HEK293 (cell line): ENCODE data around the gene TSSK6.

Experiments
- CTCF ChIA-PET: fragments of 350-600 bp; formaldehyde crosslinking; extraction: SDS; loops from one replicate; lab custom pipeline; 2021; ENCODE audit warnings: antibody characterized with exemption; lab: Yijun Ruan, JAX
- POLR2A ChIA-PET: fragments of 300-600 bp; formaldehyde crosslinking; extraction: SDS; loops from one replicate; lab custom pipeline; 2020; ENCODE audit warnings: antibody characterized with exemption, inconsistent platforms; lab: Yijun Ruan, JAX
- H3K27ac ChIP-seq: fragments of 200-500 bp; sonication (Bioruptor generic); 2 replicates; pipeline ENCODE4 v1.5.1; 2014; ENCODE audit warnings: low read depth, low read length, control low read depth, inconsistent platforms; ENCODE audit errors: extremely low read depth
- H3K36me3 ChIP-seq, 2 experiments: fragments of 200-500 bp in 1 of 2; sonication (Bioruptor generic) in 1 of 2; 1 replicate in 1 of 2; 2 replicates in 1 of 2; pipeline ENCODE4 v1.5.1; 2014 to 2017; ENCODE audit warnings: inconsistent platforms in 2 of 2, low read length in 2 of 2; ENCODE audit not compliant: control insufficient read depth in 2 of 2, insufficient read depth in 1 of 2
- H3K4me1 ChIP-seq: fragments of 200-500 bp; sonication (Bioruptor generic); 2 replicates; pipeline ENCODE4 v1.5.1; 2014; ENCODE audit warnings: mild to moderate bottlenecking, low read length, inconsistent platforms; ENCODE audit not compliant: control insufficient read depth, insufficient read depth
- H3K4me3 ChIP-seq: 2 replicates; pipeline ENCODE4 v1.5.1; 2011; ENCODE audit warnings: low read depth, mild to moderate bottlenecking, control low read depth, low read length, moderate library complexity
- H3K9me3 ChIP-seq: fragments of 200-500 bp; sonication (Bioruptor generic); 2 replicates; pipeline ENCODE4 v1.5.1; 2014; ENCODE audit warnings: low read depth, low read length, inconsistent platforms; ENCODE audit not compliant: control insufficient read depth, insufficient read depth
- KLF1 ChIP-seq: fragments of 450-650 bp; formaldehyde crosslinking; IDR thresholded peaks from 2 replicates; pipeline ENCODE4 v1.5.1; 2016; ENCODE audit warnings: missing biosample characterization, missing genetic modification characterization
- KLF10 ChIP-seq: fragments of 450-650 bp; IDR thresholded peaks from 2 replicates; pipeline ENCODE4 v1.5.1; 2018; ENCODE audit warnings: missing biosample characterization, mild to moderate bottlenecking, missing genetic modification characterization
- KLF16 ChIP-seq: fragments of 450-650 bp; formaldehyde crosslinking; IDR thresholded peaks from 2 replicates; pipeline ENCODE4 v1.5.1; 2017; ENCODE audit warnings: missing biosample characterization, missing genetic modification characterization
- SCRT2 ChIP-seq: fragments of 450-650 bp; formaldehyde crosslinking; IDR thresholded peaks from 2 replicates; pipeline ENCODE4 v1.5.1; 2016; ENCODE audit warnings: missing biosample characterization, missing genetic modification characterization
- ZBTB1 ChIP-seq: fragments of 450-650 bp; formaldehyde crosslinking; IDR thresholded peaks from 2 replicates; pipeline ENCODE4 v1.5.1; 2016; ENCODE audit warnings: missing biosample characterization, missing genetic modification characterization
- ZBTB48 ChIP-seq: fragments of 450-650 bp; formaldehyde crosslinking; IDR thresholded peaks from 2 replicates; pipeline ENCODE4 v1.5.1; 2016; ENCODE audit warnings: missing biosample characterization, missing genetic modification characterization
- ZEB2 ChIP-seq: fragments of 450-650 bp; formaldehyde crosslinking; IDR thresholded peaks from 2 replicates; pipeline ENCODE4 v1.5.1; 2016; ENCODE audit warnings: missing biosample characterization, missing genetic modification characterization
- ZFHX2 ChIP-seq: fragments of 450-650 bp; formaldehyde crosslinking; conservative IDR thresholded peaks from 2 replicates; pipeline ENCODE4 v1.5.1; 2016; ENCODE audit warnings: missing biosample characterization, missing genetic modification characterization
- ZNF121 ChIP-seq: fragments of 450-650 bp; formaldehyde crosslinking; IDR thresholded peaks from 2 replicates; pipeline ENCODE4 v1.5.1; 2016; ENCODE audit warnings: missing biosample characterization, missing genetic modification characterization
- ZNF132 ChIP-seq: fragments of 450-650 bp; formaldehyde crosslinking; IDR thresholded peaks from 2 replicates; pipeline ENCODE4 v1.5.1; 2017; ENCODE audit warnings: missing biosample characterization, missing genetic modification characterization, borderline replicate concordance
- ZNF23 ChIP-seq: fragments of 450-650 bp; formaldehyde crosslinking; IDR thresholded peaks from 2 replicates; pipeline ENCODE4 v1.5.1; 2016; ENCODE audit warnings: missing biosample characterization, missing genetic modification characterization, borderline replicate concordance
- ZNF24 ChIP-seq: fragments of 450-650 bp; formaldehyde crosslinking; IDR thresholded peaks from 2 replicates; pipeline ENCODE4 v1.5.1; 2016; ENCODE audit warnings: missing biosample characterization, missing genetic modification characterization
- ZNF248 ChIP-seq: fragments of 450-650 bp; formaldehyde crosslinking; IDR thresholded peaks from 2 replicates; pipeline ENCODE4 v1.5.1; 2017; ENCODE audit warnings: missing biosample characterization, missing genetic modification characterization
- ZNF335 ChIP-seq: fragments of 450-650 bp; formaldehyde crosslinking; conservative IDR thresholded peaks from 2 replicates; pipeline ENCODE4 v1.5.1; 2016; ENCODE audit warnings: missing biosample characterization, missing genetic modification characterization
- ZNF350 ChIP-seq: fragments of 450-650 bp; formaldehyde crosslinking; IDR thresholded peaks from 2 replicates; pipeline ENCODE4 v1.5.0; 2017; ENCODE audit warnings: missing biosample characterization, mild to moderate bottlenecking, missing genetic modification characterization
- ZNF404 ChIP-seq: fragments of 450-650 bp; formaldehyde crosslinking; IDR thresholded peaks from 2 replicates; pipeline ENCODE4 v1.5.1; 2017; ENCODE audit warnings: missing biosample characterization, missing genetic modification characterization
- ZNF529 ChIP-seq: fragments of 450-650 bp; formaldehyde crosslinking; IDR thresholded peaks from 2 replicates; pipeline ENCODE4 v1.5.1; 2017; ENCODE audit warnings: missing genetic modification characterization, missing biosample characterization; ENCODE audit not compliant: insufficient replicate concordance
- ZNF544 ChIP-seq: fragments of 450-650 bp; formaldehyde crosslinking; IDR thresholded peaks from 2 replicates; pipeline ENCODE4 v1.5.0; 2017; ENCODE audit warnings: missing biosample characterization, missing genetic modification characterization
- ZNF624 ChIP-seq: fragments of 450-650 bp; formaldehyde crosslinking; IDR thresholded peaks from 2 replicates; pipeline ENCODE4 v1.5.1; 2017; ENCODE audit warnings: missing biosample characterization, missing genetic modification characterization
- ZNF660 ChIP-seq: fragments of 450-650 bp; IDR thresholded peaks from 2 replicates; pipeline ENCODE4 v1.5.1; 2018; ENCODE audit warnings: missing biosample characterization, mild to moderate bottlenecking, missing genetic modification characterization
- ZNF785 ChIP-seq: fragments of 450-650 bp; formaldehyde crosslinking; IDR thresholded peaks from 2 replicates; pipeline ENCODE4 v1.5.1; 2016; ENCODE audit warnings: missing biosample characterization, missing genetic modification characterization
- ZSCAN4 ChIP-seq: fragments of 450-650 bp; formaldehyde crosslinking; IDR thresholded peaks from 2 replicates; pipeline ENCODE4 v1.5.1; 2017; ENCODE audit warnings: missing biosample characterization, missing genetic modification characterization
- TF ChIP-seq, protein P1 (sequence below): fragments of 450-650 bp; formaldehyde crosslinking; IDR thresholded peaks from 2 replicates; pipeline ENCODE4 v1.5.1; 2016; ENCODE audit warnings: missing biosample characterization, missing genetic modification characterization
- TF ChIP-seq, protein P2 (sequence below): fragments of 450-650 bp; formaldehyde crosslinking; IDR thresholded peaks from 2 replicates; pipeline ENCODE4 v1.5.1; 2016; ENCODE audit warnings: missing biosample characterization, missing genetic modification characterization
- TF ChIP-seq, protein P3 (sequence below): IDR thresholded peaks from 2 replicates; pipeline ENCODE4 v1.6.1; 2011; ENCODE audit warnings: mild to moderate bottlenecking, low read depth, low read length, borderline replicate concordance
- TF ChIP-seq, protein P4 (sequence below): fragments of 450-650 bp; IDR thresholded peaks from 2 replicates; pipeline ENCODE4 v1.5.1; 2018; ENCODE audit warnings: missing biosample characterization, missing genetic modification characterization

The TSSK6 gene

GRCh38 chr19:19513682-19514081, 1.7 kb downstream of the TSSK6 start (continued):
- TF ChIP-seq, protein P1, sequence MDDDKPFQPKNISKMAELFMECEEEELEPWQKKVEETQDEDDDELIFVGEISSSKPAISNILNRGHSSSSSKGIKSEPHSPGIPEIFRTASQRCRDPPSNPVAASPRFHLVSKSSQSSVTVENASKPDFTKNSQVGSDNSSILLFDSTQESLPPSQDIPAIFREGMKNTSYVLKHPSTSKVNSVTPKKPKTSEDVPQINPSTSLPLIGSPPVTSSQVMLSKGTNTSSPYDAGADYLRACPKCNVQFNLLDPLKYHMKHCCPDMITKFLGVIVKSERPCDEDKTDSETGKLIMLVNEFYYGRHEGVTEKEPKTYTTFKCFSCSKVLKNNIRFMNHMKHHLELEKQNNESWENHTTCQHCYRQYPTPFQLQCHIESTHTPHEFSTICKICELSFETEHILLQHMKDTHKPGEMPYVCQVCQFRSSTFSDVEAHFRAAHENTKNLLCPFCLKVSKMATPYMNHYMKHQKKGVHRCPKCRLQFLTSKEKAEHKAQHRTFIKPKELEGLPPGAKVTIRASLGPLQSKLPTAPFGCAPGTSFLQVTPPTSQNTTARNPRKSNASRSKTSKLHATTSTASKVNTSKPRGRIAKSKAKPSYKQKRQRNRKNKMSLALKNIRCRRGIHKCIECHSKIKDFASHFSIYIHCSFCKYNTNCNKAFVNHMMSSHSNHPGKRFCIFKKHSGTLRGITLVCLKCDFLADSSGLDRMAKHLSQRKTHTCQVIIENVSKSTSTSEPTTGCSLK = no peak
- TF ChIP-seq, protein P2, sequence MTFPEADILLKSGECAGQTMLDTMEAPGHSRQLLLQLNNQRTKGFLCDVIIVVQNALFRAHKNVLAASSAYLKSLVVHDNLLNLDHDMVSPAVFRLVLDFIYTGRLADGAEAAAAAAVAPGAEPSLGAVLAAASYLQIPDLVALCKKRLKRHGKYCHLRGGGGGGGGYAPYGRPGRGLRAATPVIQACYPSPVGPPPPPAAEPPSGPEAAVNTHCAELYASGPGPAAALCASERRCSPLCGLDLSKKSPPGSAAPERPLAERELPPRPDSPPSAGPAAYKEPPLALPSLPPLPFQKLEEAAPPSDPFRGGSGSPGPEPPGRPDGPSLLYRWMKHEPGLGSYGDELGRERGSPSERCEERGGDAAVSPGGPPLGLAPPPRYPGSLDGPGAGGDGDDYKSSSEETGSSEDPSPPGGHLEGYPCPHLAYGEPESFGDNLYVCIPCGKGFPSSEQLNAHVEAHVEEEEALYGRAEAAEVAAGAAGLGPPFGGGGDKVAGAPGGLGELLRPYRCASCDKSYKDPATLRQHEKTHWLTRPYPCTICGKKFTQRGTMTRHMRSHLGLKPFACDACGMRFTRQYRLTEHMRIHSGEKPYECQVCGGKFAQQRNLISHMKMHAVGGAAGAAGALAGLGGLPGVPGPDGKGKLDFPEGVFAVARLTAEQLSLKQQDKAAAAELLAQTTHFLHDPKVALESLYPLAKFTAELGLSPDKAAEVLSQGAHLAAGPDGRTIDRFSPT (tag by site-specific recombination) = no peak
- TF ChIP-seq ZBTB48 (tag by site-specific recombination) = no peak
- no peak for TF ChIP-seq ZSCAN4 (tag by site-specific recombination)
- TF ChIP-seq, protein P3, sequence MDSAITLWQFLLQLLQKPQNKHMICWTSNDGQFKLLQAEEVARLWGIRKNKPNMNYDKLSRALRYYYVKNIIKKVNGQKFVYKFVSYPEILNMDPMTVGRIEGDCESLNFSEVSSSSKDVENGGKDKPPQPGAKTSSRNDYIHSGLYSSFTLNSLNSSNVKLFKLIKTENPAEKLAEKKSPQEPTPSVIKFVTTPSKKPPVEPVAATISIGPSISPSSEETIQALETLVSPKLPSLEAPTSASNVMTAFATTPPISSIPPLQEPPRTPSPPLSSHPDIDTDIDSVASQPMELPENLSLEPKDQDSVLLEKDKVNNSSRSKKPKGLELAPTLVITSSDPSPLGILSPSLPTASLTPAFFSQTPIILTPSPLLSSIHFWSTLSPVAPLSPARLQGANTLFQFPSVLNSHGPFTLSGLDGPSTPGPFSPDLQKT = no peak

DNA sequence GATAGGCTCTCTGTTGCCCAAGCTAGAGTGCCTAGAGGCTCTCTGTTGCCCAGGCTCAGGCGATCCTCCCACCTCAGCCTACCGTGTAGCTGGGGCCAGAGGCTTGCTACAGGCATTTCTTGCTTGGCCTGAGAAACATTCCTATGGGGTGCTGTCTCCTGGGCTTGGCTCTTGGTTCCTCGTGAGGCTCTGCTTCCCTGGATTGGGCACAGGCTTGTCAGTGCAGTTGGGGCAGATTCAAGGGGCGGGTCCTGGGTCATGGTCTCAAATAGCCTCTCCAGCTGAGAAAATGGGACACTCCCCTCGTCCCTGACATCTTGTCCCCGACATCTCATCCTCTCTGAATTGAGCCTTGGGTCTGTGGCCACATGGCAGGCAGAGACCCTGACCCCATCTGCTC, 4.9 kb downstream of the TSSK6 start:
- Histone ChIP-seq H3K4me1 (no peaks in the 10 kb centered on the region), H3K4me3 (no peak overlapping the region), H3K27ac (no peak overlapping the region)
- TF ChIP-seq ZNF24 (tag by site-specific recombination) = no peak
- no peak for TF ChIP-seq ZNF350 (tag by site-specific recombination)
- TF ChIP-seq ZEB2 (tag by site-specific recombination) = no peak
- TF ChIP-seq, all 188 proteins: peak for 0
- peaks cover 0 to 23% of the 10 kb centered on the region in 2 experiments; a peak in 1 of 3 replicates for H3K36me3 ChIP-seq
- CTCF ChIA-PET = interaction anchor here (1.2 kb wide), 1 partner anchor 22 kb away, joined by 3 read pairs; no protein-coding TSS in a partner anchor
- H3K9me3 ChIP-seq = no peaks in the 10 kb centered on the region
- POLR2A ChIA-PET = interaction anchor here (0.6 kb wide), 1 partner anchor 188 kb away, joined by 8 read pairs; no protein-coding TSS in a partner anchor

DNA sequence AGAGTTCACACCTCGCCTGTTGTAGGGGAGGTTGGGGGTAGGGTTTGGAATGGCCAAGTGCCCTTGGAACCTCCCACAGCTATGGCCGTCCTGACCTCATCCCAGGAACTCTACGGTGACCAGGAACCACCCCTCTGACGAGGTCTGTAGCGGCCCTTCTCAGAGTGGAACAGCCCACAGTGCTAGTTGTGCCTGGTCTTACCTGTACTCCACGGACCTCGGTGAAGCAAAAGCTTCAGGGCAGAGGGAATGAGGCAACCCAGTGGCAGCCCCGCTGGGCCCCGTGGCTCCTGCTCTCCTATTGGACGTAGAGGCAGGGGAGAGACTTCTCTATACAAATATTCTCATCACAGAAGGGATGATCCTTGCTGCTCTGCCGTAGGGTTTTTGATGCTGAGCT, 7.1 kb downstream of the TSSK6 start:
- H3K27ac ChIP-seq = no peak overlapping the region
- H3K4me3 ChIP-seq = no peak overlapping the region
- H3K4me1 ChIP-seq = no peaks in the 10 kb centered on the region
- no peaks in the 10 kb centered on the region for H3K9me3 ChIP-seq
- ChIA-PET POLR2A (no interaction called here), CTCF (no interaction called here)
- TF ChIP-seq ZNF544 (tag by site-specific recombination) (no peak), ZNF404 (no peak), KLF16 (tag by site-specific recombination) (no peak), KLF10 (no peak), ZNF132 (tag by site-specific recombination) (no peak), KLF1 (tag by site-specific recombination) (no peak), ZNF624 (tag by site-specific recombination) (no peak), ZNF23 (no peak), ZNF529 (tag by site-specific recombination) (no peak), ZNF785 (no peak), ZNF660 (tag by site-specific recombination) (no peak), ZFHX2 (tag by site-specific recombination) (no peak), ZNF248 (tag by site-specific recombination) (no peak), ZNF121 (tag by site-specific recombination) (no peak), ZBTB1 (tag by site-specific recombination) (no peak), ZNF335 (tag by site-specific recombination) (no peak), SCRT2 (tag by site-specific recombination) (no peak)
- TF ChIP-seq, protein P4, sequence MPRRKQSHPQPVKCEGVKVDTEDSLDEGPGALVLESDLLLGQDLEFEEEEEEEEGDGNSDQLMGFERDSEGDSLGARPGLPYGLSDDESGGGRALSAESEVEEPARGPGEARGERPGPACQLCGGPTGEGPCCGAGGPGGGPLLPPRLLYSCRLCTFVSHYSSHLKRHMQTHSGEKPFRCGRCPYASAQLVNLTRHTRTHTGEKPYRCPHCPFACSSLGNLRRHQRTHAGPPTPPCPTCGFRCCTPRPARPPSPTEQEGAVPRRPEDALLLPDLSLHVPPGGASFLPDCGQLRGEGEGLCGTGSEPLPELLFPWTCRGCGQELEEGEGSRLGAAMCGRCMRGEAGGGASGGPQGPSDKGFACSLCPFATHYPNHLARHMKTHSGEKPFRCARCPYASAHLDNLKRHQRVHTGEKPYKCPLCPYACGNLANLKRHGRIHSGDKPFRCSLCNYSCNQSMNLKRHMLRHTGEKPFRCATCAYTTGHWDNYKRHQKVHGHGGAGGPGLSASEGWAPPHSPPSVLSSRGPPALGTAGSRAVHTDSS = no peak
- H3K36me3 ChIP-seq = peaks cover 4 to 44% of the 10 kb centered on the region in 2 experiments; a peak in 2 of 3 replicates
